ENCODE results near the gene MCM6.
"Not testable (repeated sequence)": the region's sequence is repeated elsewhere in the genome, so short reads cannot be mapped to it uniquely, and the experiment has no call there.

MCM6 gene

GRCh38 chr2:135821190-135821589, 55.1 kb downstream of the MCM6 start:
- DNase-seq (ENCODE audit: low spot score) = no peak

GRCh38 chr2:135820003-135820618, 56.1 kb downstream of the MCM6 start:
- DNase-seq (ENCODE audit: low spot score) = no peak

DNA sequence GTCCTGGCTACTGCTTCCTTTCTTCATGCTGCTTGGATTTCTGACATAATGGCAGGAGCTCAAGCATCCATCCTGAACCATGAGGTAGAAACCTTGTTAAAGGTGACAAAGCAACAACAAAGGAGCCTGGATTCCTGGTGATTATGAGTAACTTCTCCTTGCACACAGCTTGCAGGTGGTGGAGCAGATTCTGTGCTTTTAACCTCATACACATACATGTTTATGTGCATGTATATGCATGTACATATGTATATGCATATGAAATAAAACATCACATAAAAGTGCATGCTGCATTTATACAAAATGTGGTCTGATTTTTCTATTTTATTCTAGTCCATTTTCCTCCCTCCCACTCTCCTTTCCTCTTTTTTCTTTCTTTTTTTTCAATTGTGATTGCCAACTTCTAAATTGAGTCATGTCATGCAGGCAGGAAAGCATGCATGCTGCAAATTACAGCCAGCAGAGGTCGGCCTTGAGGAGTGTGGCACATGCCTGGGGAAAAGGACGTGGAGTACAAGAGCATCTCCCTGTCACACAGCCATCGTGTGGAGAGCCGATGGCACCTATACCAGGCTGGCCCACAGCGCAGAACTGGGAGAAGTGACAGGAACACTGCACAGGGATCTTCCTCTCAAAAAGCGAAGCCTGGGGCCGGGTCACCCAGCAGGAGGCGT, 57.2 kb downstream of the MCM6 start:
- no peak for DNase-seq (ENCODE audit: low spot score)

- no peak for DNase-seq (ENCODE audit: low spot score)
Observed at GRCh38 chr2:135817951-135818350, 58.3 kb downstream of the MCM6 start.

DNA sequence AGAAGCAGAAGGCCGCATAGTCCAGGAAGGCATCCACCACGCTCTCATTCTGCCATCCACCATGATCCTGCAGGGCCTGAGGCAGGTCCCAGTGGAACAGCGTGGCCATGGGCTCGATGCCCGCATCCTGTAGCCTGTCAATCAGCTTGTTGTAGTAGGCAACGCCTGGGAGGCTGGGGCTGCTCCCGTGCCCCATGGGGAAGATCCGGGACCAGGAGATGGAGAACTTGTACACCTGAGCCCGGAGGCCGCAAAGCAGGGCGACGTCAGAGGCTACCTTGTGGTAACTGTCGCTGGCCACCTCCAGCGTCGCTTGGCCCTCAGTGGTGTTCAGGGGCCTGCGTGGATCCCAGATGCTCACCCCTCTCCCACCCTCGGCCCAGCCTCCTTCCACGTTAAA, 58.8 kb downstream of the MCM6 start:
- DNase-seq (ENCODE audit: low spot score) = no peak

DNA sequence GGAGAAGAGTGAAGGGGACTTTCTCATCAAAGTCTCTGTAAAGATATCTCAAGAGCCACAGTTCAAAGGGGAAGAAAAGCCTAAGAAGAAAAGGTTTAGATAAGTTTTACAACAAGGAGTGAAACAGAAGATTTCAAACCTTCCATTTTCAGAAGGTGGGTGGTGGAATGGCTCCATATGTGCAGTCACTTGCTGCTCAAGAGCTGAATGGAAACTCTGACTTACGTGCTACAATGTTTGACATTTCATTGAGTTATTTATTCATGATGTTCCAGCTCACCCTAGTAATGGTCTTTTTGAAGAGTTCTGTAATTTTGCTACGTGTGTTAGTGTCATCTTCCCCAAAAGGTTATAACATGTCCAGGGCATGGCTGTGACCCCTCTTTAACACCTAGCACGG, 61.0 kb downstream of the MCM6 start:
- DNase-seq (ENCODE audit: low spot score) = no peak

GRCh38 chr2:135812907-135813511, 63.2 kb downstream of the MCM6 start:
- DNase-seq (ENCODE audit: low spot score) = no peak

GRCh38 chr2:135807874-135808273, 68.4 kb downstream of the MCM6 start:
- not testable (repeated sequence) for DNase-seq (ENCODE audit: low spot score)

DNA sequence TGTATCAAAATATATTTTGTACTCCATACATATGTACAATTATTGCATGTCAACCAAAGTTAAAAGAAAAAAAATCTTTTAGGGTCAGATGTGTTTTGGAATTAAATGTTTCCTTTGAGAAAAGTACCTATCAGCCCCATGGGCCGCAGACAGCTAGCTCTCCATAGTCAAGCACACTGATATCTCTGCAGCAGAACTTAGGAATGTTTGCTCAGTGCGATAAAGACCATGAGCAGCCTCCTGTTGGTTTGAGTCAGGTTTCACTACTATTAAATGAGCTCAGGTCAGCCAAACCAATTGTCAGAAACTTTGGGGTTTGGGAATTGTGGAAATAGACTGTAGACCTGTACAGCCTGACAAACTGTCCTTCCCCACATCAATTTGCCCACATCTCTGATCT, 73.0 kb downstream of the MCM6 start:
- no peak for DNase-seq (ENCODE audit: low spot score)

GRCh38 chr2:135802350-135802749, 73.9 kb downstream of the MCM6 start:
- DNase-seq (ENCODE audit: low spot score) = no peak

DNA sequence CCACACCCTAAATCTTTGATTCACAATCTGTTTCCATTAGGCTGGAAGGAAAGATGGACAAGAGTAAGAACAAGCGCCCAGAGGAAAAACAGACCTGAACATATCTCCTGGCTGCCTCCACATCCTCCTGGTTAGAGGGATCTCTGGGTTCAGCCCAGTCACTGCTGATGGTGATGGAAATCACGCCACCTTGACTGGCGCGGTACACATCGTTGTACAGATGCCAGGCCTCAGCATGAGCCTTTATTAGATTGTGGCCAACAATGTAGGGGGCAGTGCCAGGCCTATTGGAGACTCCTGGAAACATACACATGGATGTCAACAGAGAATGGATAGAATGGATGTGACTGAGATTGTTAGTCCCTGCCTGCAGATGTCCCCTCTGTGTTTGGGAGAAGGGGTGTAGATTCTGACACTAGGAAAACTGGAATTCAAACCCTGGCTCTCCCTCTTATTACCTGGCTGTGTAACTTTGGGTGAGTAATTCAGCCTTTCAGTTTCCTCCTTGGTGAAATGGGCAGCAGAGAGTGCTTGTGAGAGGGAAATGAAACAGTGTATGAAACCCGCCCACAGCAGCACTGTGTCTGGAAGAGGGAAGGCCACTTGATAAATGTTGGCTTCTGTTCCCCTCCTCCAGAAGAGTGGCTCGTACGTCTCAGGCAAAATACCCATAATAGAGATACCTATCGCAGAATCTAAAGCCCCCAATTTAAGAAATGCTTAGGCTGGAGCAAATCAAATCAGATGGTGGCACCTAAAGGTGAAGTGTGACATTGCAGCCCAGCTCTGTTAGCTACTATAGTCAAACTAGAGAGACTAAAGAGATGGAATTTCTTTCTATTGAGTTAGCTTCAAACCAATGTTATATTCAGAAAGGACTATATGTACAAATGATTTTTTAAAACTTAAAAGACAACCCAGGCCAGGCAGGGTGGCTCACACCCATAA, 75.5 kb downstream of the MCM6 start:
- DNase-seq (ENCODE audit: low spot score) = no peak

DNA sequence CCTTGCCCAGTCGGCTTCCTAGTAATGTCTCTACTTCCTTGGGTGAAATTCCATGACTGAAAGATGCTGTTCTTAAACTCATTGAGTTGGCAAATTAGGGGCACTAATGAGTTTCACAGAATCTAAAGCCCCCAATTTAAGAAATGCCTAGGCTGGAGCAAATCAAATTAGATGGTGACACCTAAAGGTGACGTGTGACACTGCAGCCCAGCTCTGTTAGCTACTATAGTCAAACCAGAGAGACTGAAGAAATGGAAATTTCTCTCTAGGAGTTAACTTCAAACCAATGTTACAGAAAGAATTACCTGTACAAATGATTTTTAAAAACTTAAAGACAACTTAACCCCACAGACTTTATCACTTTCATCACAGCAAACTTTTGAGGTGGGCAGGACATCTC, 76.5 kb downstream of the MCM6 start:
- no peak for DNase-seq (ENCODE audit: low spot score)

DNA sequence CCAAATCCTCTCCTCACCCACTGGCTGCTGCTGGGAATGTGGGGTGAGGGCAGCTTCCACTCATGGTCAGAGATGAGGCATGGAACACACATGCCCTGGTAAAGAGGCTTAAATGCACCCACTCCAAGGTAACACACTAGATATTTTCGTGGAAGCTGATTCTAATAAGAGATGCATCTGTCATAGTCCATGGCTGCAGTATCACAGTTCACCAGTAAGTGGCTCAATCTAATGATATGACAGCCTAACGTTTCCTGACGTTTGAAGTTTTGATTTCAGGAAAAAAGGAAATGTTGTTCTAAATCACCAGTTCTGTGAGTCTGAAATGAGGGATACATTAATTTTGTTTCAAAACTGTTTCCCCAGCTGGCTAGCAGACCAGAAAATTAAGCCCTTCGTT, 77.5 kb downstream of the MCM6 start:
- no peak for DNase-seq (ENCODE audit: low spot score)

DNA sequence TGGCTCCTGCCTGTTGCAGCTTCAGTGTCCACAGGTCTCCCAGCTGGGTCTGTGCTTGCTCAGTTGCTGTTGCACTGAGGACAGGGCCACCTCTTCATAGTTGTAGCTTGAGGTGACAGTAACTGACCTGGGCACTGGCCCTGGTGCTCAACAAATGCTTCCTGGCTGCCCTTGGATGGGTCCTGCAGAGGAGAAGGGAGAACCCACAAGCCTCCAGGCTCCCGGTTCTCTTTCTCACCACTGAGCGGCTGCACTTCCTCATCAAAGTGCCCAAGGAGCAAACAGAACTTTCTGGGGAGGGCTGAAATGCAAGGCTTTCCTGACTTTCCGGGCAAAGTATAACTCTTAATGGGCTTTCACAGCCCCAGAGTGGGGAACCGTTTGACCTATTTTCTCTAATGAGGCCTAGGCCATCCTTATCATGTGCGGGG, 78.0 kb downstream of the MCM6 start:
- no peak for DNase-seq (ENCODE audit: low spot score)

DNA sequence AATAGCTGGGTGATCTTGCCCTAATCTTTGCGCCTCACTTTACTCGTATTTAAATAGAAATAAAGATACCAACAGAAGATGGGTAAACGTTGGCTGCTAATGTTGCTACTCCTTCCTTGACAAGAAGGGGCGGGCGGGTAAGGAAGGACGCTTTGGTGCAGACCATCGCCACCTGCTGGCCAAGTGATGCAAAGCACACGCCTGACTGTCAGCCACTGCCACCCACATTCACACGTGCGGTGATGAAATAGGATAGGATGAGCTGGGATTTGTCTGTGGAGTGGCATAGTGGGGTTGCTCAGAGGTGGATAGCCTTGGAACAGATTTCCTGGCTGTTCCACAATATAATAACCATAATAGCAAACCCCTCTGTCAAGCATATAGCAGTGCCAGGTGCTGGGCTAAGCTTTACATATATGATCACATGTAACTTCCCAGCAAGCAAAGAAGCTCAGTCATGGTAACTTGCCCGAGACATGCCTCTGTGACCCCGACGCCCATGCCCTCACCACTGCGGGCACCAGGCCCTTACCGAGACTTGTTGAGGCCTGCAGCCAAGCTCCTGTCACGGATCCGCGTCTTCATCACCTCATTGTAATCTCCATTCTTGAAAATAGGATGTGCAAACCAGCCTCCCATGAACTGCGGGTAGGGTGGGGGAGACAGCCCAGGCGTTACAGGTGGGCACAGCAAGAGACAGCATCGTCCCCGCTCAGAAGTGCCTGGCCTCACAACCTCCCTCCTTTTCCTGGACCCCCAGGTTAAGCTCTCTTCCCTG, 78.6 kb downstream of the MCM6 start:
- peak; percentile 40 for DNase-seq (ENCODE audit: low spot score)

DNA sequence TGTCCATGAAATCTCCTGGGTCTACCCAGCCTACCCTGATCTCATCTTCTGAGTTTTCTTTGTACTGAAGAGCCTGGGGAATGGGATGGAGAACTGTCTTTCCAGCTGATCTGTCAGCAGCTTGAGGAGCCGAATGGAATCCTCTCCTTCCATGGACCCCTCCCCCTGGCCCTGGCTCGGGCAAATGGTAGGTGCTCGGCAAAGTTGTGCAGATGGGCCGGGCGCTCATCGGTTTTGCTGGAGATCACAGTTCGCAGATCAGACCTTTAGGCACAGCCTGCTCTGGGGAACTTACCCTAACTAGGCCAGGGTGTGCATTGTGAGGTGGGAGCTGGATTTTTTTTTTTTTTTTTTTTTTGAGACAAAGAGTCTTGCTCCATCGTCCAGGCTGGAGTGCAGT, 79.6 kb downstream of the MCM6 start:
- DNase-seq (ENCODE audit: low spot score) = no peak

- not testable (repeated sequence) for DNase-seq (ENCODE audit: low spot score)
Observed at GRCh38 chr2:135795641-135796040, 80.6 kb downstream of the MCM6 start.

- DNase-seq (ENCODE audit: low spot score) = no peak
Observed at GRCh38 chr2:135792401-135793150, 83.7 kb downstream of the MCM6 start.

DNA sequence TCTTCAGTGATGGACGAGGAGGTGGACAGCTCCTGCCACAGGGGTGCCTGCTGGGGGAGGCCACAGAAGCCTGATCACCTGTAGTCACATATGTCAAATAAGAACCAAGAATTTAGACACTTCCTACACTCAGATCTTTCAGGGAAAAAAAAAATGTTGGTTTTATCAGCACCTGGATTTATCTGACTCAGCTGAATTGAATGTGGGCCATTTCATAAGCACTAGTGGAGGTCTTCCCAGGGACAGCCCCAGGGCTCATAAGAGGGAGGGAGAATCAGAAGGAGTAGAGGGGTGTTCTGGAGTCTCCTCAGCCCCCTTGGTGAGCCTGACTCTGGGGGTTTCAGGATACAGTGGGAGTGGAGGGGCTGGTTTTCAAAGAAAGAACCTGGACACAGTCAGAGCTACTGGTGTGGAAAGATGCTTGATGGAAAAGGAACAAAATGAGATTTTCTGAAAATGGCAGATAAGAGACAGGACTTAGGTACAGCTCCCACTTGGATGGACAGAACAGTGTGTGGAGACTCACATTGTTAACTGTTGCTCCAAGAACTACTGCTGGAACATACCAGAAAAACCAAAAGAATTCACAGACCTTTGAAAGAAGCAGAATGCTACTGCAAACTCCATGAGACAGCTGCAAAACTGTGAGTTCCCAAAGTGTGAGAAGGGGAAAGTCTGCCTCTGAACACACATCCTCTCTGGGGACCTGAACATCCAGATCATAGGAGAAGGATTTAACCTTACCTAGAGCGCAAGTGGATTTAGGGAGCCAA, 84.6 kb downstream of the MCM6 start:
- no peak for DNase-seq (ENCODE audit: low spot score)

GRCh38 chr2:135790423-135790822, 85.8 kb downstream of the MCM6 start:
- no peak for DNase-seq (ENCODE audit: low spot score)

All from globus pallidus (tissue), 1 donor.